Rectal smooth muscle tissue (tissue), 1 donor: ENCODE measurements around the gene SLC10A4.

Experiments
- H3K27ac ChIP-seq: one replicate; pipeline ENCODE4 v1.7.0; 2013; ENCODE audit warnings: low read depth, low read length, inconsistent platforms
- H3K27me3 ChIP-seq: one replicate; pipeline ENCODE4 v1.7.0; 2013; ENCODE audit warnings: low read length; ENCODE audit not compliant: control insufficient read depth, insufficient read depth
- H3K36me3 ChIP-seq: one replicate; pipeline ENCODE4 v1.7.0; 2013; ENCODE audit warnings: low read length; ENCODE audit not compliant: control insufficient read depth, insufficient read depth
- H3K4me1 ChIP-seq: one replicate; pipeline ENCODE4 v1.7.0; 2013; ENCODE audit warnings: low read length; ENCODE audit not compliant: control insufficient read depth, insufficient read depth
- H3K4me3 ChIP-seq: one replicate; pipeline ENCODE4 v1.7.0; 2013; ENCODE audit warnings: low read length
- H3K9ac ChIP-seq: one replicate; pipeline ENCODE4 v1.7.0; 2013; ENCODE audit warnings: low read length

SLC10A4 gene

DNA sequence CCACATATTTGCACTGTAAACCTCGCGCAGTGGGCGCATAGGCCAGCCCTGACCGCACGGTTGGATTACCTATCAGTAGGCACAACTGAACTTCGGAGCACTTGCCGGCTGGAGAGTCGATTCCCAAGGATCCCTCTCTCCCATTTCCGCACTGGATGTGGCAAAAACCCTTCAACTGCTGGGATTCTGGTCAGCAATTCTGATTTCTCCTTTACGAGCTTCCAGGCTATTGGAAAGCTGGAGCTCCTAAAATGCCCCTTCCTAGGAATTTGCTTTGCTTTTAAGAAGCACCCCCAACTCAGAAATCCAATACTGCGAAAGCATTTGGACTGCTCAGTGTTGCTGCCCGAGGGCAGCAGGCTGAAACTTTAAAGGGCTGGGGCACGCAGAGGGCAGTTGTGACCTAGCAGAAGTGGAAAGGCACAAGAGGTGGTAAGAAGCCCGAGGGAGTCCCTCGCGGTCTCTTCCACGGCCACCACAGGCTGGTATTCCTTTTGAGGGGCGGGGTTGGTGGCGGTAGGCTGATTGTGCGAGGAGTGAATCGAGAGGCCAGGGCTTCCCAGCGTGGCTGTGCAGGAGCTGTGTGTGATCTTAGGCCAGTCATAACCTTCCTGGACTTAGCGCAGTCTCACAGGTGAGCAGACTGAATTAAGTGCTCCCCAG is 8.5 kb downstream of the SLC10A4 start:
- H3K4me3 ChIP-seq = no peak overlapping the region
- no peak overlapping the region for H3K27ac ChIP-seq
- peaks cover 17% of the 10 kb centered on the region for H3K27me3 ChIP-seq
- H3K36me3 ChIP-seq = no peaks in the 10 kb centered on the region
- H3K9ac ChIP-seq = no peak overlapping the region
- H3K4me1 ChIP-seq = no peaks in the 10 kb centered on the region

- no peak overlapping the region for H3K9ac ChIP-seq
- H3K36me3 ChIP-seq = no peaks in the 10 kb centered on the region
- no peak overlapping the region for H3K27ac ChIP-seq
- H3K4me1 ChIP-seq = no peaks in the 10 kb centered on the region
- H3K27me3 ChIP-seq = peaks cover 13% of the 10 kb centered on the region
- no peak overlapping the region for H3K4me3 ChIP-seq
These were observed 10.4 kb downstream of the SLC10A4 start for GRCh38 chr4:48493452-48494100.

- peaks cover 9% of the 10 kb centered on the region for H3K27me3 ChIP-seq
- H3K27ac ChIP-seq = no peak overlapping the region
- H3K36me3 ChIP-seq = peaks cover 3% of the 10 kb centered on the region
- H3K4me3 ChIP-seq = no peak overlapping the region
- H3K9ac ChIP-seq = no peak overlapping the region
- no peaks in the 10 kb centered on the region for H3K4me1 ChIP-seq
These were observed 12.8 kb downstream of the SLC10A4 start for GRCh38 chr4:48495941-48496340.

- H3K27ac ChIP-seq = no peak overlapping the region
- no peak overlapping the region for H3K4me3 ChIP-seq
- H3K36me3 ChIP-seq = peaks cover 7% of the 10 kb centered on the region
- H3K9ac ChIP-seq = no peak overlapping the region
- H3K4me1 ChIP-seq = no peaks in the 10 kb centered on the region
- no peaks in the 10 kb centered on the region for H3K27me3 ChIP-seq
These were observed 15.8 kb downstream of the SLC10A4 start for GRCh38 chr4:48498895-48499294.

GRCh38 chr4:48499551-48500066 is 16.5 kb downstream of the SLC10A4 start:
- no peaks in the 10 kb centered on the region for H3K4me1 ChIP-seq
- no peak overlapping the region for H3K4me3 ChIP-seq
- H3K27me3 ChIP-seq = no peaks in the 10 kb centered on the region
- H3K36me3 ChIP-seq = peaks cover 7% of the 10 kb centered on the region
- H3K27ac ChIP-seq = no peak overlapping the region
- no peak overlapping the region for H3K9ac ChIP-seq

DNA sequence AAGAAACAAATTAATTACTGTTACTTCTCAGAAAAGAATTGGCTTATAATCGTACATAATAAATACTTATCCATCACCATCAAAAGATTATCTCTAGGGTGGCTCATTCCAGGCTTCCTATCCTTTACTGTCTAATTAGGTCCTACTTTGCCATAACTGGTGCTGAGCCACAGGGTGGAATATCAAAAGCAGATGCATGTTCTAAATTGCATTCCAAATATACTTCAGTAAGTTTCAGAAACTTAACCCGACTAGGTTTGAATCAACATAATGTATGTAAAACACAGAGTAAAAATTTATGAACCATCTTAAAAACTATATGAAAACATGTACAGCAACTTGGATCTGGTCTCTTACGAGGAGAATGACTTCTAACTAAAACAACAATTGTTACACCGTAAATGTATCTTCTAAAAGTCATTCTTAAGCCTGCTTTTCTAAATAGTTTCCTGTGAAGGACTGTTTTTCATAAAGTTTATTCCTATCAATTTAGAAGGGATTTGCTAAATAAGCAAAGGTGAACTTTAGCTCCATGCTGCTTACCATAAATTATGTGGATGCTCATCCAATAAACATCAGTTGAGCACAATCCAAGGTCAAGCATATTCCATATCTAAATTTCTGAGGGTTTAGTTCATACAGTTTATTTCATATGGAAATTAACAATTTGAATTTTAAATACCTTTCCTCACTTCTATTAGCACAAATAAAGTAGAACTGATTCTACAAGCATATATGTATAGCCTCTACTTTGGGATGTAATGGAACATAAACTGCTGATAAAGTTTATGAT is 20.3 kb downstream of the SLC10A4 start:
- Histone ChIP-seq H3K9ac (no peak overlapping the region), H3K27me3 (no peaks in the 10 kb centered on the region), H3K36me3 (peaks cover 7% of the 10 kb centered on the region)

GRCh38 chr4:48504026-48504330 is 20.8 kb downstream of the SLC10A4 start:
- no peaks in the 10 kb centered on the region for H3K4me1 ChIP-seq
- H3K27ac ChIP-seq = no peak overlapping the region
- peaks cover 7% of the 10 kb centered on the region for H3K36me3 ChIP-seq
- H3K4me3 ChIP-seq = no peak overlapping the region
- no peaks in the 10 kb centered on the region for H3K27me3 ChIP-seq
- H3K9ac ChIP-seq = no peak overlapping the region

More for the DNA sequence above, 20.3 kb downstream of the SLC10A4 start:
- H3K27ac ChIP-seq = no peak overlapping the region
- H3K4me1 ChIP-seq = no peaks in the 10 kb centered on the region
- no peak overlapping the region for H3K4me3 ChIP-seq

GRCh38 chr4:48504352-48504751 is 21.2 kb downstream of the SLC10A4 start:
- H3K36me3 ChIP-seq = peaks cover 7% of the 10 kb centered on the region
- no peaks in the 10 kb centered on the region for H3K4me1 ChIP-seq
- H3K27me3 ChIP-seq = no peaks in the 10 kb centered on the region
- no peak overlapping the region for H3K9ac ChIP-seq
- no peak overlapping the region for H3K27ac ChIP-seq
- H3K4me3 ChIP-seq = no peak overlapping the region

DNA sequence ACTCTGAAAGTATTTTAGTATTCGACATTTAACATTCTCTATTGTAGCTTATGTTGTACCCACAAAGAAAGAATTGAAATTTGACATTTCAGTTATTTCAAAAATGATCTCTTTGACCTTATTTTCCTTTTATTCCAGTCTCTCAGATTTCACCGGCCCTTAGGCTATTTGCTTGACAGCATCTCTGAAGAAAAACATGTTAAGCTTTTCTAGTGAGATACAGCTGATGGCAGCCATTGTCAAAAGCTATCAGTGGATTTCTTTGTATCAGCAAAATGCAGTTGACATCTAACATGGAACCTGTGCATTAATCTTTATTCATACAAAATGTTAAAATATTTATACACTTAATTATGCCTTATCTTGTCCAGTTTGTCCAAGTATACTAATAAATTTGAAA is 23.6 kb downstream of the SLC10A4 start:
- no peak overlapping the region for H3K4me3 ChIP-seq
- no peak overlapping the region for H3K9ac ChIP-seq
- H3K4me1 ChIP-seq = no peaks in the 10 kb centered on the region
- peaks cover 11% of the 10 kb centered on the region for H3K36me3 ChIP-seq
- no peak overlapping the region for H3K27ac ChIP-seq
- H3K27me3 ChIP-seq = no peaks in the 10 kb centered on the region

DNA sequence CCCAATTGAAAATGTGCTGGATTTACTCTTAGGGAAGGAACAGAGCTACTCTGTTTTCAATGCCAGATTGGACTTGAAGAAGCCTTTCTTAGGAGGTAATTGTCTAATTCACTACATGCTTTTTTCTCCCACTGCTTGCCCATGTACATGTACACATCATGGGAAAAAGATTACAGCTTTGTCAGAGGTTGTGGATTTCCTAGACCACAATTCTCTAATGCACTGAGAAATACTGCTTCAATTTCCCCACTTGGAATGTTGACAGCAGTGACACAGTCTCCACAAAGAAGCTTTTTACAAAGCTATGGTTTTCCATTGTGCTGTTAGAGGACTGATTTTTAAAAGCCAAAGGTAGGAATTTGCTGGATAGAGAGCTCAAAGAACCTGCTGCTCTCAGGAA is 26.4 kb downstream of the SLC10A4 start:
- no peaks in the 10 kb centered on the region for H3K4me1 ChIP-seq
- H3K27ac ChIP-seq = no peak overlapping the region
- peaks cover 21% of the 10 kb centered on the region for H3K36me3 ChIP-seq
- H3K9ac ChIP-seq = no peak overlapping the region
- H3K27me3 ChIP-seq = no peaks in the 10 kb centered on the region
- H3K4me3 ChIP-seq = no peak overlapping the region

DNA sequence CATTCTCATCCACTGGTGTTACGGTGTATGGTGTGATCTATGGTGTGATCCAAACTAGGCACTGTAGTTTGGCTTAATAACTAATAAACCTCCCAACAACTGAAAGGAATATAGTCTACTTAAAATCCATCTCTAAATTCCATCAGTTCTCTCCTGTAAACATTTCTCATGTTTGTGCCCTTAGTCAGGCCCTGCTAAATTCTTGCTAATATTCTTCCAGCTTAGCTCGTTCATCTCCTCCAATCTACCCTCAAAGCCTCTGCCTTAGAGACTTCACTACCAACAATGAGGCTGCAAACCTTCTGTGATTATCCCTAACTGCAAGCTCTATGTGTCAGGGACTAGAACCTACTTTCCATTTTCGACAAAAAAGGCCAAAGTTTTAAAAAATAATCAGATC is 35.0 kb downstream of the SLC10A4 start:
- H3K4me3 ChIP-seq = no peak overlapping the region
- no peak overlapping the region for H3K9ac ChIP-seq
- no peaks in the 10 kb centered on the region for H3K4me1 ChIP-seq
- H3K27me3 ChIP-seq = no peaks in the 10 kb centered on the region
- peaks cover 33% of the 10 kb centered on the region for H3K36me3 ChIP-seq
- no peak overlapping the region for H3K27ac ChIP-seq

- no peak overlapping the region for H3K27ac ChIP-seq
- no peak overlapping the region for H3K9ac ChIP-seq
- no peaks in the 10 kb centered on the region for H3K4me1 ChIP-seq
- no peaks in the 10 kb centered on the region for H3K27me3 ChIP-seq
- no peak overlapping the region for H3K4me3 ChIP-seq
- H3K36me3 ChIP-seq = peaks cover 46% of the 10 kb centered on the region
These were observed 43.3 kb downstream of the SLC10A4 start for GRCh38 chr4:48526406-48526805.
